SH-SY5Y (cell line): ENCODE data around the gene ALS2CL.

Experiments used
- GATA2 ChIP-seq: IDR thresholded peaks from 2 replicates; pipeline ENCODE4 v1.6.1; 2011; ENCODE audit warnings: mild to moderate bottlenecking, low read depth, low read length
- GATA3 ChIP-seq: IDR thresholded peaks from 2 replicates; pipeline ENCODE4 v1.6.1; 2011; ENCODE audit warnings: low read depth, mild to moderate bottlenecking, low read length, moderate library complexity

ALS2CL gene

DNA sequence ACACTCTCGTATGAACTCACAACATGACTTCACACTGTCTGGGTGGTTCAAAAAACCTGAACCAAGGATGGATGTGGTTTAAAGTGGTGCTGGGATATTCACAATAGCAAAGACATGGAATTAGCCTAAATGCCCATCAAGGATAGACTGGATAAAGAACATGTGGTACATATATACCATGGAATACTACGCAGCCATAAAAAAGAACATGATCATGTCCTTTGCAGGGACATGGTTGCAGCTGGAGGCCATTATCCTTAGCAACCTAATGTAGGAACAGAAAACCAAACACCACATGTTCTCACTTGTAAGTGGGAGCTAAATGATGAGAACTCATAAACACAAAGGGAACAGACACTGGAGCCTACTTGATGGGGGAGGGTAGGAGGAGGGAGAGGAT is 27.5 kb upstream of the ALS2CL start:
- TF ChIP-seq GATA3 (no peak), GATA2 (no peak)

- TF ChIP-seq GATA2 (no peak), GATA3 (no peak)
These were observed 26.3 kb upstream of the ALS2CL start for GRCh38 chr3:46719735-46720271.

DNA sequence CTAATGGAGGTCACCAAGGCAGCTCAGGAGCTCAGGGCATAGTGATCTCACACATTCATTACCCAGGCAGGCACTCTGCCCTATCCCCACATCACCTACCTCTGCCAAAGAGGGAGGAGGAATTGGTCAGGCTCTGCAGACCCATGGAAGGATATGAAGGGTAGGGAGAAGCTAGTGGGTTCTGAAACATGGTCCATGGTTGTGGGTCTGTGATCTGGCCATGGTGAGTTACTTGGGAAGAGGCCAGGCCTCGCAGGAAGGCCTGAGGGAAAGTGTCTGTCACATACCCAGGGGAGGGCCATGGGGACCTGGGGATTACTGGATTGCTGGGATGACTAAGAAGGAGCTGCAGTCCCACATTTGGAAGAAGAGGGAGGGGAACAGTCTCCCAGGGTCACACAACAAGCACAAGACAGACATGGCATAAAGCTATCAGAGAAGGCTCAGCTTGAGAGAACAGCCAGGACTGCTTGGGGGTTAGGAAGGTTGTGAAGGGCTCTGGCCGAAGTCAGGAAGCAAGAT is 25.6 kb upstream of the ALS2CL start:
- TF ChIP-seq GATA2 (no peak), GATA3 (no peak)

DNA sequence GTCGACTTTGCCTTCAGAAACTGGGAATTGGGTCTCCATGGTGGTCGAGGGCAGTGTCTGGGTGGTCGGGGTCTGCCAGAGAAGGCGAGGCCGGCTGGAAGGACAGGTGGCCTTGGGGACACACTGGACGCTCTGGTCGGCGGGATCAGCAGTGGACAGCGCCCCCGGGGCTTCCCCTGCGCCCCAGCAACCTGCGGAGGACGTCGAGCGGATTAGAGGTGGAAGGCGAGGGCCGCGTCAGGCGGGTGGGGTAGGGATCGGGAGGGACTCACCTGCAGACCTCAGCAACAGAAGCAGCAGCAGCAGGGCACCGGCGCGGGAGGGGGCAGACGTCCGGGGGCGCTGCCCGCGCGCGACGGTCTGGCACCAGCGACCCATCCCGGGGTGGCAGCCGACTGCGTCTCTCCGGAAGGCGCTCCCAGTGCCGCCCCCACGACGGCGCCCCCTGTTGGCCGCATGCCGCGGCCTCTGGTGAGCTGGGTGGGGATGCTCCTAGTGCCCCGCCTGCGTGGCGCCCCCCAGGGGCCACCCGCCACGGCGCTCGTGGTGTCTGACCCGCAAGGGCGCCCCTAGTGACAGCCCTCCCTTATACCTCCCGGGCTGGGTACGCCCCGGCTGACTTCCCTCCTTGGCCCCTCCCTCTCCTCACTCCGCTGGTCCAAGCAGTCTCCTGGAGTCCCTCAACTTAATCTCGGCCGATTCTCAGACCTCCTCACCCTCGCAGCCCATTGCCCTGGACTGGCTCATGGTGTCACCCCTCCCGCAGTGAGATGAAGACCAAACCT is 24.2 kb upstream of the ALS2CL start, which contains the start of gene PRSS50:
TSS of gene PRSS50 (minus strand) at position 423 of the 785 bp plus-strand sequence. CDS start at position 378, 45 bp downstream.
- TF ChIP-seq GATA3, result no peak

DNA sequence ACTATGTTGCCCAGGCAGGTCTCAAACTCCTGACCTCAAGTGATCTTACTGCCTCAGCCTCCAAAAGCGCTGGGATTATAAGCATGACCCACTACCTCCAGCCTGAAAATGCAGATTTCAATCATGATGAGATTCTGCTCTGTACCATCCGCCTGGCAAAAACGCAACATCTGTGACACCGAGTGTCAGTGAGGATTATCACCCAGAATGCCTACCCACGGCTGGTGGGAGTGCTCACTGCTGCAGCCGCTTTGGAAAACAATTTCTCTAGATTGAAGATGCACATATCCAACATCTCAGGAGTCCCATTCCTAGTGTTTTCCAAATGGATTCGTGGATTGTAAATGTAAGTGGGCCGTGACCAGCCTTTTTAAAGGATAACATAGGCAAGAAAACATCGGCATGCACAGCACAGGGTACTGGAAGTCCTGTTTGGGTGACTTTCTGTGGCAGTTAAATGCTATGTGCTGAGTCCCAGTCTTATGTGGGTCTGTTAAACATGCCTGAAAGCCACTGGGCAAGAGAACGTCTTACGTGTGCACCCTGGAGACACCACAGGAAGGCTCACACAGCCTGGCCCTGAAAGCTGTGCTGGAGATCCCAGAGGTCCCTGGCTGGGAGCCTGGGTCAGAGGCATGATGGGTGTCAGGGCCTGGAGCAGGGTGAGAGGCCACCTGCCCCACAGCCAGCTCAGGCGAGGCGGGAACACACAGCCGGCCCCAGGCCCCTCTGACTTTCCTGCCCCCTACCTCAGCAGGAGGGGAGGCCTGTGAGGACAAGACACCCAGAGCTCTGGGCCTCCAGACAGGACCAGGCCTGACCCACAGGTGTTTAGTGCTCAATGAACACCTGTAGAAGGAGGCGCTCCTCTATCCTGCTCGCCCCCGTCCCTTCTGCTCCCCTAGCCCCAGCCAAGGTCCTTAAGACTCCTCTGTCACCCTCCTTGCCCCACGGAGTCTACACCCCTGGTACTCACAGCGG is 23.3 kb upstream of the ALS2CL start:
- TF ChIP-seq GATA2, result no peak
- TF ChIP-seq GATA3, result no peak

- TF ChIP-seq GATA2, result no peak
These were observed 22.2 kb upstream of the ALS2CL start for GRCh38 chr3:46715507-46716175.

GRCh38 chr3:46714728-46715506 is 21.4 kb upstream of the ALS2CL start:
- TF ChIP-seq GATA3, result no peak
- no peak for TF ChIP-seq GATA2

DNA sequence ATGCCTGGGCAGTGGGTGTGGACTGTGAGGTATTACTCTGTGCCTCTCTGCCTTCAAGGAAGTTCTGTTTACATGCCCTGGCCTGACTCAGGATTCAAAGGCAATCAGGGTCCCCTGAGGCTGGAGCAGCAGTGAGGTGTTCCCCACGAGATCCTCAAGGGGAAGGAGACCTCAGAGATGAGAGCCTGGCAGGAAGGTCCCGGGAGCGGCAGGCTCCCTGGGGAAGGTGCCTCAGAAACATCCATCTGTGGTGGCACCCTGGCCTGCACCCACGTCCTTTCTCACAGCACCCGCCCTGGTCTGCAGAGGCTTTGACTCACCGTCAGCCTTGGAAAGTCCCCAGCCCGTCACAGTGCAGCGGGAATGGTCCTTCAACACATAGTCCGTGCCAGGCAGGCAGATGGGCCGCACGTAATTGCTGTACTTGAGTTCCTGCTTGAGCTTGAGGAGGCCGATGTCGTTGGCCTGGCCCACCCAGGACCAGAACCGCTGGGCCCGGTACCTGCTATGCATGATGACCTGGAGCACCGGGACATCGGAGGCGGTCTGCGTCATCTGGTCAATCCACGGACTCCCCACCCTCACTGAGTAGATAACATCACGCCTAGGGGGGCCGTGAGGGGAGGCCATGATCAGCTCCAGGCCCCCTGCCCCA is 20.5 kb upstream of the ALS2CL start:
- no peak for TF ChIP-seq GATA2
- no peak for TF ChIP-seq GATA3

- no peak for TF ChIP-seq GATA2
- TF ChIP-seq GATA3, result no peak
These were observed 19.8 kb upstream of the ALS2CL start for GRCh38 chr3:46713050-46713897.

GRCh38 chr3:46712191-46713049 is 18.9 kb upstream of the ALS2CL start:
- TF ChIP-seq GATA2 (no peak), GATA3 (no peak)

GRCh38 chr3:46711760-46712159 is 18.3 kb upstream of the ALS2CL start:
- no peak for TF ChIP-seq GATA3
- no peak for TF ChIP-seq GATA2

GRCh38 chr3:46711305-46711704 is 17.8 kb upstream of the ALS2CL start:
- TF ChIP-seq GATA3, result no peak
- TF ChIP-seq GATA2, result no peak
